PC-3 (cell line): ENCODE measurements around the gene NDUFB10.
"Not testable (repeated sequence)": the region's sequence is repeated elsewhere in the genome, so short reads cannot be mapped to it uniquely, and the experiment has no call there.

Experiments used
- EZH2 ChIP-seq: fragments of 300-600 bp; sonication (generic); IDR thresholded peaks from one replicate; pipeline ENCODE4 v1.6.1; 2017; ENCODE audit warnings: antibody characterized with exemption, mild to moderate bottlenecking, low read length; ENCODE audit not compliant: unreplicated experiment
- TF ChIP-seq, protein P1 (sequence below): fragments of 300-600 bp; sonication (generic); conservative IDR thresholded peaks from 2 replicates; pipeline ENCODE4 v1.5.1; 2017; ENCODE audit warnings: antibody characterized with exemption, low read depth, mild to moderate bottlenecking, low read length

DNA sequence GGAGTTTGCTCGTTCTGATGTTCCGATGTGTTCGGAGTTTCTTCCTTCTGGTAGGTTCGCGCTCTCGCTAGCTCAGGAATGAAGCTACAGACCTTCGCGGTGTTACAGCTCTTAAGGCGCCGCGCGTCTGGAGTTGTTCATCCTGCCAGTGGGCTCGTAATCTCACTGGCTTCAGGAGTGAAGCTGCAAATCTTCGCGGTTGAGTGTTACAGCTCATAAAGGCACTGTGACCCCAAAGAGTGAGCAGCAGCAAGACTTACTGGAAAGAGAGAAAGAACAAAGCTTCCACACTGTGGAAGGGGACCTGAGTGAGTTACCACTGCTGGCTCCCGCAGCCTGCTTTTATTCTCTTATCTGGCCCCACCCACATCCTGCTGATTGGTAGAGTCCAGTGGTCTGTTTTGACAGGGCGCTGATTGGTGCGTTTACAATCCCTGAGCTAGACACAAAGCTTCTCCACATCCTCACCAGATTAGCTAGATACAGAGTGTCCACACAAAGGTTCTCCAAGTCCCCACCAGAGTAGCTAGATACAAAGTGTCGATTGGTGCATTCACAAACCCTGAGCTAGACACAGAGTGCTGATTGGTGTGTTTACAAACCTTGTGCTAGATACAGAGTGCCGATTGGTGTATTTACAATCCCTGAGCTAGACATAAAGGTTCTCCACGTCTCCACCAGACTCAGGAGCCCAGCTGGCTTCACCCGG is 1.8 kb upstream of the NDUFB10 start:
- TF ChIP-seq, protein P1, sequence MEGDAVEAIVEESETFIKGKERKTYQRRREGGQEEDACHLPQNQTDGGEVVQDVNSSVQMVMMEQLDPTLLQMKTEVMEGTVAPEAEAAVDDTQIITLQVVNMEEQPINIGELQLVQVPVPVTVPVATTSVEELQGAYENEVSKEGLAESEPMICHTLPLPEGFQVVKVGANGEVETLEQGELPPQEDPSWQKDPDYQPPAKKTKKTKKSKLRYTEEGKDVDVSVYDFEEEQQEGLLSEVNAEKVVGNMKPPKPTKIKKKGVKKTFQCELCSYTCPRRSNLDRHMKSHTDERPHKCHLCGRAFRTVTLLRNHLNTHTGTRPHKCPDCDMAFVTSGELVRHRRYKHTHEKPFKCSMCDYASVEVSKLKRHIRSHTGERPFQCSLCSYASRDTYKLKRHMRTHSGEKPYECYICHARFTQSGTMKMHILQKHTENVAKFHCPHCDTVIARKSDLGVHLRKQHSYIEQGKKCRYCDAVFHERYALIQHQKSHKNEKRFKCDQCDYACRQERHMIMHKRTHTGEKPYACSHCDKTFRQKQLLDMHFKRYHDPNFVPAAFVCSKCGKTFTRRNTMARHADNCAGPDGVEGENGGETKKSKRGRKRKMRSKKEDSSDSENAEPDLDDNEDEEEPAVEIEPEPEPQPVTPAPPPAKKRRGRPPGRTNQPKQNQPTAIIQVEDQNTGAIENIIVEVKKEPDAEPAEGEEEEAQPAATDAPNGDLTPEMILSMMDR, result not testable (repeated sequence)
- TF ChIP-seq EZH2, result not testable (repeated sequence)
